HG02610 (cell line): Measurements from ENCODE around the gene CORO7.
A peak's percentile ranks its signal among the peaks of the same experiment; 100 is the strongest.

Source experiments
- ATAC-seq: cut with Tn5 transposase; IDR thresholded peaks from one replicate; pipeline ENCODE4 v1.9.1; 2021; ENCODE audit warnings: mild to moderate bottlenecking, moderate library complexity; ENCODE audit not compliant: unreplicated experiment

CORO7 gene

DNA sequence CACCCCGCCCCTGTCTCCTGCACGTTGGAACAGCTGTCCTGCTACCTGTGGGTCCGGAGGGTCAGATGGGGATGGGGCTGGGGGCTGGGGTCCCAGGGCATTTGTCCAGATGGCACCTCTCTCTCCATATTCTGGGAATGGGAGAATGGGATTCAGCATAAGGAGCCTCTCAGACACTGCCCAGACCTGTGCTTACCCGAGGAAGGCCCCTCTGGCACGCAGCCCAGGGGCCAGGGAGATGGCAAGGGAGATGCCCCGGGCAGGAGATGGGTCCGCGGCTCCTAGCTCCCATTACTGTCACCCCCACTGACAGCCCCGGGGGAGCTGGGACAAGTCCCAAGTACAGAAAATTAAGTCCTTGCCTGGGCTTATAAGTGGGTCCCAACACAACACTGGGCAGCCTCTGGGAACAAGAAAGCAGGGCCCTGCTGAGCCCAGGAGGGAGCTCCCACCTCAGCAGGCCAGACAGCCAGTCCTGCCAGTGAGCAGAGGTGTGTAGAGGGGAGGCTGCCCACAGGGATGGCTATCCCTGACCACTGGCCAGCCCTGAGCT, 43.0 kb downstream of the CORO7 start:
- ATAC-seq: no peak

- ATAC-seq: no peak
Measured at GRCh38 chr16:4372578-4373355, 43.6 kb downstream of the CORO7 start.

GRCh38 chr16:4372001-4372577, 44.3 kb downstream of the CORO7 start:
- no peak for ATAC-seq

DNA sequence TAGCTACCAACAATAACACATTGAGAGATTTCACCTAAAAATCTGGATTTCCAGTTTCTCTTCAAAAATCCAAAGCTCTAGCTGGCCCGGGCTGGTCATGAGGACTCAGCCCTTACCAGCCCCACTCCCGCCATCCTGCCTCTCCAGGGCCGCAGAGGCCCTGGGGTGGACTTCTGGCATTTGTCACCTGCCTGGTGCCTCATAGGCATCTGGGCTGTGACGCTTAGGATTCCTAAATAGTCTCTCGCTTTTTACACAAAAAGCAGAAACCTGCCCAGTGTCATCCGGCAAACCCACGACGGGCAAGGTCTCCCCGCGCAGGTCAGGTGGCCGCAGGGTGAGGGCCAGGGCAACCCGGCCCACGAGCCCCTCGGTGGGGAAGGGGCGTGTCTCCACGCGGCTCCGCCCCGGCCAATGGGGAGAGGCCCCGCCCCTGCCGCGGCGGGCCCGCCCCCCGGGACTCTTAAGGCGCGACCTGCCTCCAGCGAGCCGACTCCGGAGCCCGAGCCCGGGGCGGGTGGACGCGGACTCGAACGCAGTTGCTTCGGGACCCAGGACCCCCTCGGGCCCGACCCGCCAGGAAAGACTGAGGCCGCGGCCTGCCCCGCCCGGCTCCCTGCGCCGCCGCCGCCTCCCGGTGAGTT, 44.9 kb downstream of the CORO7 start, which contains the start of gene VASN:
Gene VASN (plus strand): TSS at position 492 of the 644 bp plus-strand sequence. CDS start 9,030 bp downstream, outside the sequence.
- peak; percentile 48 for ATAC-seq

DNA sequence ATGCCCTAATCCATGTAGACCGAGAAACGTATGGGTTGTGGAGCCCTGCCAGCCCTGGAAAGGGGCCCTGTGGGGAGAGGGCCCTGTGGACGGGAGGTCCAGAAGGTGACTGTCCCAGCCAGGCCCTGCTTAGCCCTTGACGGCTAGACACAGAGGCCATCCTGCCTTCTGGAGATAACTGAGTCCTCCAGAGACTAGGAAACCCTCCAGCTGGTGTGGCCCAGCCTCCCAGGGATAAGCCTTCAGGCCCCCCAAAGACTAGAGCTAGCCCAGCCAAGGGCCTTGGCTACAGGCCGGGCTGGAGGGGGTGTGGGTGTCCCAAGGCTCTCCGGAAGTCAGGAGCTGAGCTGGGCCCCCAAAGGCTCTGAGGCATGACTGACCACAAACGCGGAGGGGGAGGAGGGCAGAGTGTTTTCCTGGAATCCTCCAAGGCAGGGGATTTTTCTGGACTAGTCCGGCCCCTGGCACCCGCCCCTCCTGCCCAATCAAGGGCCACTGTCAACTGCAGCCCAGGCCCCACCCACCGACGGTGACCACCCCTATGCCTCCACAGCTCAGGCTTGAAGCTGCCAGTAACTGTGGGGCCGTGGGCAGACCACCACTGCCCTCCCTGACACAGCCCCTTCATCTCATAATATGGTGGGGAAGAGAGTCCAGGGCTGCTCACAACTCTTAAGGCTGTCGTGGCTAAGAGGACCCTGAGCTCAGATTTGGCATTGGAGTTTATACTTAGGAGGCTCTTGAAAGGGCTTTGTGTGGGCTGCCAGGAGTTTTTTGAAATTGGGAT, 45.6 kb downstream of the CORO7 start:
- no peak for ATAC-seq

DNA sequence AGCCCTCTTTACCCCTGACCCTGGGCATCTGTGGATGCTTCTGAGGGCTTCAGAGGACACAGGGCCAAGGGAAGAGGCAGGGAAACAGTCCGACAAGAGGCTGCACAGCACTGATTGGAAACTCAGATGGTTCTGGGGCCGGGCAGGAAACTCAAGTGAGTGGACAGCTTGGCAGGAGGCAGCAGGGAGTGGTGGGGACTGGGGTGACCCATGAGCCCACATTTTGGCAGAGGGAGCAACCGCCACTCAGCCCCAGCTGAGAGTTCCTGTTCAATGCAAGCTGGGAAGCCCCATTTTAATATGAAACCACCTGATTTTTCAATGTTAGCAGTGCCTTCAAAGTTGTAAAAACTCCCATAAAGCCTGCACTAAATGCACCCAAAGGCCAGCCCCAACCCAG, 46.2 kb downstream of the CORO7 start:
- no peak for ATAC-seq

DNA sequence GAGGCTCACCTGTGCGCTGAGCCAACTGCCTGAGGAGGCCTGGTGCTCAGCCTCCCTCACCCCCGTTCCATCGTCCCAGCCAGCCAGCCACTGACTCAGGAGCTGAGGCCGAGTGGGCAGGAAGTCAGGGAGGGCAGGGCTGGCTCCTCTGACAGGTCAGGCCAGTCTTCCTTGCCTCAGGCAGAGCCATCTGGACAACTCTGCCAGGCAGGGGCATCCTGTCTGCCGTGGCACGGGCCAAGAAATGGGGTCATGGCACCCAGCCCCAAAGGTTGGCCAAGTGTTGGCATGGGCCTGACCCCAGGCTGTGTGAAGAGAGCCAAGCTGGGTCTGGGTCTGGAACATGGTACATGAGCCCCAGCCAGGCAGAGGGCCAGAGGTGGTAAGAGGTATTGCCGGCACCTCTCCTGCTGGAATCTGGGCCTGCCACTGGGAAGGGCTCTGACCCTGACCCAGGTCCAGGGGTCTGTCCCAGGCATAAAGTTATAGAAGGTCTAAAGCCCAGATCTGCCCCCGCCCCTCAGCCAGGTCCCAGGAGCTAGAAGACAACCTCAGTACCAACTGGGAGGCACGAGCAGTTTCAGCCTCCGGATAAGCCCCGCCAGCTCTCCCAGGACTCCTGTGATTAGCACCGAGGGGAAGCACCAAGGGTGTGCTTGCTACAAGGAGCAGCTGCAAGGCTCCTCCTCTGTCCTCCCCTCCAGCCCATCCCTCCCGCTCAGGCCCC, 47.2 kb downstream of the CORO7 start:
- no peak for ATAC-seq

GRCh38 chr16:4367393-4367856, 49.0 kb downstream of the CORO7 start:
- no peak for ATAC-seq

DNA sequence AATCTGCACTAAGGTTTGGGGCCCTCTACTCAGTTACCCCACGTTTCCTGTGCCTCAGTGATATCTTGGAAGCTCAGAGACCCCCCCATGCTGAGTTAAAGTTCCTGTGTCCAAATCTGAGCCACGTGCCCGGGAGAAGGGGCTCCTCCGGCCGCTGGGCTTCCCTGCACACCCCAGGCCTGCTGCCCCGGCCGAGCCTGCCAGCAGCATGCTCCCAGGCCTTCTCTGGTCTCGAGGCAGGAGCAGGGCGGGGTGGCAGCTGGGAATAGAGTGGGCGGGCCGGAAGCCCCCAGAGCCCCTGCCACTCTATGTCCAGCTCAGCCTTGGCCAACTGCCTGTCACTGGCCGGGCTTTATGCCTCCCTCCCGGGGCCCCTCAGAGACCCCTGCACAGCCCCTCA, 50.4 kb downstream of the CORO7 start:
- ATAC-seq: no peak

- ATAC-seq: no peak
Measured at GRCh38 chr16:4365615-4366014, 50.8 kb downstream of the CORO7 start.

GRCh38 chr16:4365014-4365406, 51.4 kb downstream of the CORO7 start:
- ATAC-seq: no peak

DNA sequence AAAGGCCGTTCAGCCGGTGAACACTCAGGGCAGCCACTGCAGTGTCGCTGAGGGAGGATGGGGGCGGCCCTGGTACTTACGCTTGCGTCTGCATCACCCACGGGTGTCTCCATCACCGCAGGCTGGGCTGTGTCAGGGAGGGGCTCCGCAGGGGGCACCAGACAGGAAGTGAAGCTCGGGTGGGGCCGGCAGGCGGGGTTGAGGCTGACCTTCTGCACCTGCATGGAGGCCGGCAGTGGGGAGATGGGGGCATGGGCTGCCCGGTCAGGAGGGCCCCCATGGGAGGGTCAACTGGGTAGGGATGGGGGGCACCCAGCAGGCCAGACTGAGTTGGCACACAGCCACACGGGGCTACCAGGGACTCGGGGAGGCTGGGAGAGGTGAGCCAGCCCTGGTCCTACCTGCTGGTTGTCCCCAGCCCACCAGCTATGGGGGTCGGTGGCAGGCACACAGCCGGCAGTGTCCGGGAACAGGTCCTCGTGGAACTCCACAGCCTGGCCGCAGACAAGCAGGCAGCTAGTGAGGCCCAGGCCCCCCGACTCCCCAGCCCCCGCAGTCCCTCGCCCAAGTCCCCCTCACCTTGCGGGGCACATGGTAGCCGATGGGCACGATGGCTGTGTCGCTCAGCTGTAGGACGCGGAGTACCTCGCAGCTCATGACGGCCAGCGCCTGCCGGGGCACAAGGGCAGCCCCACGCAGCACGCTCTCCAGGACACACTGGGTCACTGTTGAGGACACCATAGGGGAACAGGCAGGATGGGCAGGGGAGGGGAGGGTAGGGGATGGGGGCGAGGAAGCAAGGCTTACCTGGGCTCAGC, 52.0 kb downstream of the CORO7 start:
- ATAC-seq: no peak

GRCh38 chr16:4362476-4363135, 53.8 kb downstream of the CORO7 start:
- ATAC-seq: no peak

DNA sequence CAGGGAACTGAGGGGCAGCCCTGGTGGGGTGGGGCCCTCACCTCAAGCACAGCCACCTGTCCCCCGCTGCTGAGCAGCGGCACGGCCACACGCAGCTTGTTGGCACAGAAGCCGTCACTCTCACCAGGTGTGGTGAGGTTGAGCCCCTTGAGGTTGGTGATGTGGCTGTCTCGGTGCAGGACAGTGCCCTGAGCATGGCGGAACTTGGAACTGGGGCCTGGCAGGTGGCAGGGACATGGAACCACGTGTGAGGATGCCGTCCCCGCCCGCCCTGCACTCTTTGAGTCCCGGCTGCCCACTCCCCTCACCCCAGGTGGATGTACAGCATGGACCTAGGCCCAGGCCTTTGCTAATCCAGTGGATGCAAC, 54.5 kb downstream of the CORO7 start:
- no peak for ATAC-seq

DNA sequence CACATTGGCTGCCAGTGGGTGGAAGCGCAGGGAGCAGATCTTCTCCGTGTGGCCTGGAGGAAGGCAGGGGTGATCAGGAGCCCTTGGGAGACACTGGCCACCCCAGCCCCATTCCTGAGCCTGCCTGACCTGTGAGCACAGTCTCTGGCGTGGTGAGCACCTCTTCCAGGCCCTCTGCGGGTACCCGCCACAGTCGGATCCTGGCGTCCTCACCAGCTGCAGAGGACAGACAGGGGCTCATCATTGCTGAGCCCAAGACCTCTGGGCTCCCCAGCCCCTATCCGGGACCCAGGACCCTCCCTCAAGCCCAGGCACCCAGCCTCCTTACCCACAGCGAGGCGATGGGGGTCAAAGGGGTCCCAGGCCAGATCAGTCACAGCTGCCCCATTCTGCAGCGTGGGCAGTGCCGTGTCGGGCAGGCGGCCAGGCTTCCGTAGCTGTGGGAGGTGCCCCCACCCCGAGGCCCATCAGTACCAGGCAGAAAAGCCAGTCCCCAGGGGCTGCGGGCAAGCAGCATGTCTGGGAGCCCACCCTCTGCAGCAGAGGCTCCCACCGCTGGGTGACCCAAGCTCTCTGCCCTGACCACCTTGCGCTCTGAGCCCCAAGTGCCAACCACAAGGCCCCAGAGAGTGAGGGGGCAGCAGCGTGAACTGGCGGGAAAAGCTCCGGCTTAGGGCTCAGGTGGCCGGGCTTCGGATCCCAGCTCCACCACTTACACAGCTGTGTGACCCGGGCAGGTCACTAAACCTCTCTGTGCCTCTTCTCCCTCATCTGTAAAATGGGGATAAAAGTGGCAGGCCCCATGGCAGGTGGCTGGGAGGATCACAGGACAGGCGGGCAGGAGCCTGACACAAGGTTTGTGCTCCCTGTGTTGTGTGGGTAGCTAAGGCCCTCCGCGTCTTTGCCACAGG, 55.1 kb downstream of the CORO7 start:
- ATAC-seq: no peak

- ATAC-seq: no peak
Measured at GRCh38 chr16:4360538-4361021, 55.8 kb downstream of the CORO7 start.

- ATAC-seq: no peak
Measured at GRCh38 chr16:4359914-4360313, 56.5 kb downstream of the CORO7 start.
